T-helper 1 cell treated with Interleukin-12 subunit alpha and Interleukin-12 subunit beta and Interleukin-4 antibody, amounts not matched to agents 30 ng/mL and 1 ng/mL, for 36 hours (primary cell): Measurements from ENCODE around the gene TIGD4. TPM values are rescaled to one million over a fixed set of nuclear protein-coding genes. Genes with fewer than 3 reads are reported as not detected.

Experiments used
- intact Hi-C: fragments of 100-400 bp; cut with micrococcal nuclease; formaldehyde crosslinking; loops from one replicate; pipeline ENCODE4 v1.15.1; 2024
- total RNA-seq: library from RNA; stranded (reverse); gene quantifications from 2 replicates; pipeline ENCODE4 v1.2.3, GENCODE V29; 2022

The TIGD4 gene
- total RNA-seq, 1 donor from 2014 or later, result 0.34 TPM

DNA sequence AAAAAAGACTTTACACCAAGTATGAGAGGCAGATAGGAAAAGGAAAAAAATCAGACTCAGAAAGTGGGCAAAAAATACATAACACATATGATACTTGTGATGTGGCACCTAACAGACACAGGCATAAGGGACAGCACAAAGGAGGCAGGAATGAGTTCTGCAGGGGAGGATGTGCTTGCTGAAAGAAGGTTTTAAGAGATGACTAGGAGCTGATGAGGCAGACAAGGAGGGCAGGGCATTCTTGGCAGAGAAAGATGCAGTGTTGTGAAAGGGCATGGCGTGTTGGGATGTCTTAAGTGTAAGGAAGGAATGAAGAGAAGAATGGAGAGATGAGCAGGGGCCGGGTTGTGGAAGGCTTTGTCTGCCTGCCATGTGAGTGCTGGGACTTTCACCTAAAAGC is 50.1 kb downstream of the TIGD4 start:
- intact Hi-C loops, result no loop called here

GRCh38 chr4:152728343-152728742 is 51.2 kb downstream of the TIGD4 start:
- intact Hi-C loops, result no loop called here

GRCh38 chr4:152727784-152728183 is 51.7 kb downstream of the TIGD4 start:
- intact Hi-C loops, result no loop called here

GRCh38 chr4:152724494-152724893 is 55.0 kb downstream of the TIGD4 start:
- intact Hi-C loops, result no loop called here

DNA sequence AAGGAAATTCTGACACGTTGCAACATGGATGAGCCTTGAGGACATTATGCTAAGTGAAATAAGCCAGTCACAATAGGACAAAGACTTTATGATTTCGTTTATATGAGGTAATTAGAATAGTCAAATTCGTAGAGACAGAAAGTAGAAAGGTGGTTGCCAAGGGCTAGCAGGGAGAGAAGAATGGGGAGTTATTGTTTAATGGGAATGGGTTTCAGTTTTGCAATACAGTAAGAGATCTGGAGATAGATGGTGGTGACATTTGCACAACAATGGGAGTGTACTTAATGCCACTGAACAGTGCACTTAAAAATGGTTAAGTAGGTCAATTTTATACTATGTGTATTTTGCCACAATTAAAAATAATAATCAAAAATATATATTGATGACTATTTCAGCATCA is 56.3 kb downstream of the TIGD4 start:
- intact Hi-C loops, result no loop called here

DNA sequence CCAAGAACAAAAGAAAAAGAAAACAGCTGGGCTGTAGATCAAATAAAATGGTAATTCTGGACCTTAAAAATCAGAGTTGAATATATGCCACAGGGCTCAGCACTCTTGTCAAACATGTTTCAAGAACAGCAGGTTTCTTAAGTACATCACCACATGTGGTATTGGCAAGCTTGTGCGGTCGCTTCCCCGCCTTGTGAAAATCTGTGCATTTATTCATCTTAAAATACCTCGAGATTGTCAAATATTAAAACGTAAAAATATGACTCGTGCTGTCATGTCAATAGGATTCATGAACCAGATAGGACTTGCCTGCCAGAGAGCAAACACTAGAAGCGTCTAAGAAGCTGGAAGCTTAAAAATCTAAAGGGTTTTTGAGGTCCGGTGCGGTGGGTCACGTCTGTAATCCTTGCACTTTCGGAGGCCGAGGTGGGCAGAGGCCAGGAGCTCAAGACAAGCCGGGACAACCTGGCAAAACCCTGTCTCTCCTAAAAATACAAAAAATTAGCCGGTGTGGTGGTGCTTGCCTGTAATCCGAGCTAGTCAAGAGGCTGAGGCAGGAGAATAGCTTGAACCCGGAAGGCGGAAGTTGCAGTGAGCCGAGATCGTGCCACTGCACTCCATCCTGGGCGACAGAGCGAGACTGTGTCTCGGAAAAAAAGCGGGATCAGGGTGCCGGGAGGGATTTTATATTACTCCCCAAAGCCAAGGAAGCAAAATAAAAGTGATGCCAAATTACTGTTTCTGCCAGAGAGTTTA is 59.6 kb downstream of the TIGD4 start:
- intact Hi-C loops, result no loop called here

Other genes with a start within 250 kb of the TIGD4 start
- gene FBXW7, start 243.6 kb downstream of the TIGD4 start, total RNA-seq, result 58.3 and 58.7 TPM in 2 replicates
- gene TMEM154, start 99.7 kb downstream of the TIGD4 start, total RNA-seq, result 33.0 and 39.4 TPM in 2 replicates
- 18.7 and 24.8 TPM in 2 replicates for gene ARFIP1, start 224 bp upstream of the TIGD4 start, total RNA-seq
- gene FHDC1, start 156.6 kb upstream of the TIGD4 start, total RNA-seq, result 0.15 and 0.22 TPM in 2 replicates